ENCODE measurements around the gene ADD2.

DNA sequence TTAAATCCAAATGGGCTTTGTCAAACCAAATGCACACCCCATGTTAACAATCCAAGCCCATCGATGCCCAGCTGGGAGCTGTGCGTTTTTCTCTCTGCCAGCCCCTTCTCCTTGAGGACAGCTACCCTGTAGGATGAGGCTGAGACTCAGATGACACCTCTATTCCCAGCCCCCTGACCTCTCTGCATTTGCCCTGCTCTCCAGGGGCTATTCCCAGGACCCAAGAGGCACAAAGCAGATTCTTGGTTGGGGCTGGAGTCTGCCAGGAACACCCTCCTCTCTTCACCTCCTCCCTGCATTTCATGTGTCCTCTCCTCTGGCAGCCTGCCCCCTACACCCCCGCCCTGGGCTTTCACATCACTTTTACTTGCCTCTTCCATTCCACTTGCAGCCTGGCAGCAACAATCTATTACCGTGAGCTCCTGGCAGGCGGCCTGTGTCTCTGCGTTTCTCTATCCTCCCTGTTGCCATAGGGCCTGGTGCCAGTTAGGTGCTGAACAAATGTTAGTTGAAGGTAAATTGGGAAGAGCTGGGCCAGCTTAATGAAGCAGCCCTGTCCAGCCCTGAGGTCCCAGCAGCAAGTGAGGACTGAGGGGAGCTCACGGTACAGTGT is 51.8 kb downstream of the ADD2 start:
- TF ChIP-seq TCF4 (CRISPR knock-in tag; IDR thresholded peaks at IDR 0.05; ENCODE audit: borderline replicate concordance), result no peak
- no peak for TF ChIP-seq PATZ1 (CRISPR knock-in tag; IDR thresholded peaks at IDR 0.05; ENCODE audit: borderline replicate concordance)
- no peak for TF ChIP-seq ISL1 (CRISPR knock-in tag; IDR thresholded peaks at IDR 0.05)
- no peak for TF ChIP-seq POU6F1 (CRISPR knock-in tag; IDR thresholded peaks at IDR 0.05; ENCODE audit: borderline replicate concordance, low read depth)
- TF ChIP-seq ARNTL (CRISPR knock-in tag; IDR thresholded peaks at IDR 0.05; ENCODE audit: borderline replicate concordance, low read depth), result no peak
- no peak for TF ChIP-seq ZFP3 (CRISPR knock-in tag; IDR thresholded peaks at IDR 0.05)
- no peak for TF ChIP-seq ZFP30 (CRISPR knock-in tag; IDR thresholded peaks at IDR 0.05)
- no peak for TF ChIP-seq CREB5 (CRISPR knock-in tag; IDR thresholded peaks at IDR 0.05; ENCODE audit: low read depth)

Data from SK-N-SH treated with all-trans-retinoic acid at 6 μM for 48 hours (cell line).